ENCODE data around the gene PAIP2B. TPM values are rescaled to one million over a fixed set of nuclear protein-coding genes. Genes with fewer than 3 reads are reported as not detected.

The PAIP2B gene
- 10 to 100 TPM in 2 of 4 donors, 1 to 10 TPM in 2; 6.5 to 13.9 (median 9.9) TPM for total RNA-seq

- peaks cover 0 to 30% (median 13%) of the 10 kb centered on the region in 3 donors for H3K4me1 ChIP-seq
- peaks cover 0 to 6% (median 0%) of the 10 kb centered on the region in 3 donors for H3K36me3 ChIP-seq
- TF ChIP-seq CTCF (IDR thresholded peaks at IDR 0.05) (peak in 2 of 6 experiments; percentile 1 to 4), POLR2A (IDR thresholded peaks at IDR 0.05) (peak in 3 of 4 donors; percentile 80 to 90 (median 82))
- peak within 1 kb of the TSS; percentile 72 to 99 (median 92) for H3K4me3 ChIP-seq
- 0 to 1% methylated on average over 23 to 29 of the region's 30 CpGs for WGBS, 2 donors
- intact Hi-C loops (cut with DNase I) = no loop called here
- H3K27ac ChIP-seq = peak within 1 kb of the TSS; percentile 86 to 97 (median 90)
- peaks cover 0 to 9% (median 0%) of the 10 kb centered on the region in 4 donors for H3K27me3 ChIP-seq
- peak; percentile 94 for DNase-seq
- H3K9me3 ChIP-seq = no peaks in the 10 kb centered on the region
Observed at GRCh38 chr2:71226965-71227560, at the start of gene PAIP2B. Gene PAIP2B (minus strand): TSS chr2:71227103. CDS start chr2:71202589, 24,514 bp downstream.

GRCh38 chr2:71275939-71276310, 49.0 kb upstream of the PAIP2B start:
- intact Hi-C loops (cut with DNase I) = no loop called here
- TF ChIP-seq POLR2A (IDR thresholded peaks at IDR 0.05) = no peak
- TF ChIP-seq CTCF (IDR thresholded peaks at IDR 0.05) = no peak

GRCh38 chr2:71269511-71270090, 42.7 kb upstream of the PAIP2B start:
- H3K27ac ChIP-seq = no peak overlapping the region
- DNase-seq = no peak
- no peaks in the 10 kb centered on the region for H3K9me3 ChIP-seq
- peaks cover 0 to 37% (median 0%) of the 10 kb centered on the region in 4 donors for H3K27me3 ChIP-seq
- intact Hi-C loops (cut with DNase I) = no loop called here
- no peak for TF ChIP-seq CTCF (IDR thresholded peaks at IDR 0.05)
- TF ChIP-seq POLR2A (IDR thresholded peaks at IDR 0.05) = no peak
- H3K4me1 ChIP-seq = no peaks in the 10 kb centered on the region
- 89 to 94% methylated on average over 5 to 6 of the region's 9 CpGs for WGBS, 2 donors
- no peaks in the 10 kb centered on the region for H3K36me3 ChIP-seq
- H3K4me3 ChIP-seq = no peak overlapping the region

More at GRCh38 chr2:71275939-71276310, 49.0 kb upstream of the PAIP2B start:
- H3K36me3 ChIP-seq = no peaks in the 10 kb centered on the region
- peak overlapping the region; percentile 54 to 79 (median 66) for H3K4me3 ChIP-seq
- 21 to 36% methylated on average over 4 to 8 of the region's 8 CpGs for WGBS, 2 donors
- H3K27me3 ChIP-seq = peaks cover 0 to 71% (median 0%) of the 10 kb centered on the region in 4 donors
- H3K4me1 ChIP-seq = peaks cover 8 to 24% (median 15%) of the 10 kb centered on the region in 3 donors
- no peaks in the 10 kb centered on the region for H3K9me3 ChIP-seq
- DNase-seq = no peak
- no peak overlapping the region for H3K27ac ChIP-seq

GRCh38 chr2:71263386-71263785, 36.5 kb upstream of the PAIP2B start:
- WGBS, 2 donors = 78 to 83% methylated on average over 6 of the region's 6 CpGs
- H3K4me3 ChIP-seq = no peak overlapping the region
- no peak overlapping the region for H3K27ac ChIP-seq
- no peak for DNase-seq
- H3K36me3 ChIP-seq = no peaks in the 10 kb centered on the region
- no peaks in the 10 kb centered on the region for H3K9me3 ChIP-seq
- H3K4me1 ChIP-seq = no peaks in the 10 kb centered on the region
- TF ChIP-seq POLR2A (IDR thresholded peaks at IDR 0.05) = no peak
- TF ChIP-seq CTCF (IDR thresholded peaks at IDR 0.05) = no peak
- H3K27me3 ChIP-seq = peaks cover 0 to 10% (median 0%) of the 10 kb centered on the region in 4 donors
- intact Hi-C loops (cut with DNase I) = no loop called here

GRCh38 chr2:71261534-71261933, 34.6 kb upstream of the PAIP2B start:
- TF ChIP-seq CTCF (IDR thresholded peaks at IDR 0.05) (no peak), POLR2A (IDR thresholded peaks at IDR 0.05) (no peak)
- H3K9me3 ChIP-seq = no peaks in the 10 kb centered on the region
- intact Hi-C loops (cut with DNase I) = no loop called here
- H3K36me3 ChIP-seq = no peaks in the 10 kb centered on the region
- H3K27me3 ChIP-seq = peaks cover 0 to 10% (median 0%) of the 10 kb centered on the region in 4 donors
- H3K4me3 ChIP-seq = no peak overlapping the region
- no peaks in the 10 kb centered on the region for H3K4me1 ChIP-seq
- DNase-seq = no peak
- H3K27ac ChIP-seq = no peak overlapping the region

Data from esophagus squamous epithelium (tissue), 5 donors.